K562 (cell line): ENCODE results near the gene ATMIN.

Experiments
- FOS ChIP-seq: IDR thresholded peaks from 3 replicates; pipeline ENCODE4 v1.6.1; 2011; ENCODE audit not compliant: insufficient read length; ENCODE audit errors: extremely low read depth
- TF ChIP-seq, protein P1 (sequence below), 3 experiments: IDR thresholded peaks in 2 of 3; conservative IDR thresholded peaks in 1 of 3; 2 replicates each; pipeline ENCODE4 v1.5.1; 2011 to 2012; ENCODE audit warnings: low read length in 3 of 3, mild to moderate bottlenecking in 3 of 3, control low read depth in 2 of 3, improper control_type of control experiment in 1 of 3, inconsistent platforms in 1 of 3, low read depth in 1 of 3, mixed read lengths in 1 of 3, moderate library complexity in 1 of 3; ENCODE audit not compliant: insufficient read depth in 2 of 3

DNA sequence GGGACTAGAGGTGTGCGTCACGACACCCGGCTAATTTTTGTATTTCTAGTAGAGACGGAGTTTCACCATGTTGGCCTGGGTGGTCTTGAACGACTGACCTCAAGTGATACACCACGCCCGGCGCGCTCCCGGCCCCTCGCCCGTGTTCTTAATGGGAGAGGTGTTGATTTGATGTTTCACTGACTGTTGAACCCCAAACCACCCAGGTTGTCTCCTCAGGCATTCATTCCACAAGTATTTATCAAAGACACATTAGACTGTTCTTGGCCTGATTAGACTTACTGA lies 27.2 kb upstream of the ATMIN start:
- TF ChIP-seq, protein P1, sequence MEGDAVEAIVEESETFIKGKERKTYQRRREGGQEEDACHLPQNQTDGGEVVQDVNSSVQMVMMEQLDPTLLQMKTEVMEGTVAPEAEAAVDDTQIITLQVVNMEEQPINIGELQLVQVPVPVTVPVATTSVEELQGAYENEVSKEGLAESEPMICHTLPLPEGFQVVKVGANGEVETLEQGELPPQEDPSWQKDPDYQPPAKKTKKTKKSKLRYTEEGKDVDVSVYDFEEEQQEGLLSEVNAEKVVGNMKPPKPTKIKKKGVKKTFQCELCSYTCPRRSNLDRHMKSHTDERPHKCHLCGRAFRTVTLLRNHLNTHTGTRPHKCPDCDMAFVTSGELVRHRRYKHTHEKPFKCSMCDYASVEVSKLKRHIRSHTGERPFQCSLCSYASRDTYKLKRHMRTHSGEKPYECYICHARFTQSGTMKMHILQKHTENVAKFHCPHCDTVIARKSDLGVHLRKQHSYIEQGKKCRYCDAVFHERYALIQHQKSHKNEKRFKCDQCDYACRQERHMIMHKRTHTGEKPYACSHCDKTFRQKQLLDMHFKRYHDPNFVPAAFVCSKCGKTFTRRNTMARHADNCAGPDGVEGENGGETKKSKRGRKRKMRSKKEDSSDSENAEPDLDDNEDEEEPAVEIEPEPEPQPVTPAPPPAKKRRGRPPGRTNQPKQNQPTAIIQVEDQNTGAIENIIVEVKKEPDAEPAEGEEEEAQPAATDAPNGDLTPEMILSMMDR (IDR thresholded peaks at IDR 0.05 in 2 of 3, conservative IDR thresholded peaks at IDR 0.05 in 1 of 3; ENCODE audit: insufficient read depth in 2 of 3, low read depth in 1 of 3, low read length in 3 of 3), result no peak
- no peak for TF ChIP-seq FOS
